HK-2 (cell line): ENCODE data around the gene MAGEL2.
"Not testable (repeated sequence)": the region's sequence is repeated elsewhere in the genome, so short reads cannot be mapped to it uniquely, and the experiment has no call there.

Experiments
- DNase-seq: peaks from one replicate; pipeline ENCODE4 v3.0.0-alpha.2; 2018; ENCODE audit not compliant: unreplicated experiment

Gene MAGEL2

GRCh38 chr15:23606226-23606625 is 41.4 kb downstream of the MAGEL2 start:
- DNase-seq = no peak

GRCh38 chr15:23602124-23602523 is 45.5 kb downstream of the MAGEL2 start:
- no peak for DNase-seq

GRCh38 chr15:23599053-23599452 is 48.6 kb downstream of the MAGEL2 start:
- DNase-seq = no peak

DNA sequence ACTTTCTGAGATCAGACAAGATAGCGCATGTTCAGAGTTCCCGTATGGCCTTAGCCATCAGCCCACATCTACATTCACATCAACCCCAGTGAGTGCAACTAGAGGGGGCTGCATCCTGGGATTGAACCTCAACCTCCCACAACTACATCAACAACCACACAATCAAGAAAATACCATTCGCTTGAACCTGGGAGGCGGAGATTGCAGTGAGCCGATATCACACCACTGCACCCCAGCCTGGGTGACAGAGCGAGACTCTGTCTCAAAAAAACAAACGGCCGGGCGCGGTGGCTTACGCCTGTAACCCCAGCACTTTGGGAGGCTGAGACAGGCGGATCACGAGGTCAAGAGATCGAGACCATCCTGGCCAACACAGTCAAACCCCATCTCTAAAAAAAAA is 50.4 kb downstream of the MAGEL2 start:
- not testable (repeated sequence) for DNase-seq

GRCh38 chr15:23596736-23597135 is 50.9 kb downstream of the MAGEL2 start:
- DNase-seq = no peak

DNA sequence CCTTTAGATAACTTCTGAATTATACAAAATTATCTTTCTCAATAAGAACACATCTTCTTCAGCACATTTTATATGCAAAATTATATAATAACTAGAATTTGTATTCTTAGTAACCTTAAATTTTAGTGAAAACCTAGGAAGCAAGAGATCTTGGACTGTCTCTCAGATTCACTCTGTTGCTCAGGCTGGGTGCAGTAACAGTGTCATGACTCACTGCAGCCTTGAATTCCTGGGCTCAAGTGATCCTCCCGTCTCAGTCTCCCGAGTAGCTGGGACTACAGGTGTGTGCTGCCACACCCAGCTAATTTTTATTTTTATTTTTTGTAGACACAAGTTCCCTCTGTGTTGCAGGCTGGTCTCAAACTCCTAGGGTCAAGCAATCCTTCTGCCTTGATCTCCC is 52.3 kb downstream of the MAGEL2 start:
- no peak for DNase-seq

- DNase-seq = no peak
Measured at GRCh38 chr15:23594252-23594770, 53.4 kb downstream of the MAGEL2 start.
